HepG2 (cell line): Measurements from ENCODE around the gene GJA10. TPM values are rescaled to one million over a fixed set of nuclear protein-coding genes. Genes with fewer than 3 reads are reported as not detected.

ENCODE experiments used
- ATAC-seq: fragments of 200-7000 bp; cut with Tn5 transposase; 3 replicates; pipeline ENCODE4 v1.9.1; 2020; ENCODE audit warnings: mild to moderate bottlenecking, moderate library complexity
- BruUV-seq: library from RNA; stranded (reverse); fragments of 400-500 nt; replicated peaks from 2 replicates; lab custom pipeline; 2021; lab: Mats Ljungman, UMichigan
- CTCF ChIA-PET: fragments of 300-600 bp; formaldehyde crosslinking; extraction: SDS; loops from one replicate; lab custom pipeline; 2021; ENCODE audit warnings: low total read pairs, inconsistent platforms, low intra/inter-chr PET ratio; lab: Yijun Ruan, JAX
- POLR2A ChIA-PET: fragments of 350-600 bp; sonication (Branson Sonifier 250); formaldehyde crosslinking; loops from one replicate; lab custom pipeline; 2020; ENCODE audit warnings: antibody characterized with exemption, inconsistent platforms; lab: Yijun Ruan, JAX
- DNase-seq: peaks from one replicate; pipeline ENCODE4 v3.0.0-alpha.2; 2015; ENCODE audit warnings: low spot score
- FAIRE-seq: peaks from 3 replicates; lab custom pipeline; 2011; peaks lifted over from hg19 to GRCh38; lab: Jason Lieb, UNC
- H2AFZ ChIP-seq: one replicate; pipeline ENCODE4 v1.6.1; 2011; ENCODE audit warnings: low read length, inconsistent platforms
- H3K27ac ChIP-seq: fragments of 300-600 bp; 3 replicates; pipeline ENCODE4 v1.8.0; 2011; ENCODE audit warnings: mixed run types, mild to moderate bottlenecking, mixed read lengths, low read length, inconsistent platforms; ENCODE audit not compliant: insufficient read depth; ENCODE audit errors: extremely low read length
- H3K27me3 ChIP-seq, 2 experiments: fragments of 200-600 bp in 1 of 2; 2 replicates in 1 of 2; 3 replicates in 1 of 2; pipeline versions ENCODE4 v1.6.0 to v1.8.0; 2011; ENCODE audit warnings: low read length in 2 of 2, mild to moderate bottlenecking in 2 of 2, moderate library complexity in 2 of 2, inconsistent platforms in 1 of 2; ENCODE audit not compliant: insufficient read depth in 2 of 2, control insufficient read depth in 1 of 2
- H3K36me3 ChIP-seq, 2 experiments: fragments of 200-600 bp in 1 of 2; replicated peaks in 1 of 2; 2 replicates in 1 of 2; 3 replicates in 1 of 2; pipeline versions ENCODE4 v1.5.1 to v1.8.0; 2011; ENCODE audit warnings: low read length in 2 of 2, inconsistent platforms in 1 of 2; ENCODE audit not compliant: insufficient read depth in 2 of 2, control insufficient read depth in 1 of 2
- H3K4me1 ChIP-seq: 2 replicates; pipeline ENCODE4 v1.5.1; 2012; ENCODE audit warnings: low read length, inconsistent platforms; ENCODE audit not compliant: insufficient read depth
- H3K4me2 ChIP-seq: 2 replicates; pipeline ENCODE4 v1.6.0; 2011; ENCODE audit warnings: low read depth, low read length, inconsistent platforms
- H3K4me3 ChIP-seq, 3 experiments: fragments of 200-600 bp in 1 of 3; sonication (generic), shearing (Covaris generic) in 1 of 3; replicated peaks in 1 of 3; 2 replicates each; pipeline ENCODE4 v1.5.1; 2011 to 2016; ENCODE audit warnings: low read length in 3 of 3, inconsistent platforms in 2 of 3, low read depth in 2 of 3, mild to moderate bottlenecking in 2 of 3, control low read depth in 1 of 3, mixed read lengths in 1 of 3; ENCODE audit not compliant: insufficient read depth in 1 of 3
- H3K79me2 ChIP-seq: one replicate; pipeline ENCODE4 v1.6.1; 2011; ENCODE audit warnings: low read length, inconsistent platforms; ENCODE audit not compliant: insufficient read depth
- H3K9ac ChIP-seq: 2 replicates; pipeline ENCODE4 v1.6.0; 2011; ENCODE audit warnings: mild to moderate bottlenecking, low read depth, low read length, inconsistent platforms; ENCODE audit not compliant: insufficient read depth
- H3K9me3 ChIP-seq: 2 replicates; pipeline ENCODE4 v1.5.1; 2012; ENCODE audit warnings: mild to moderate bottlenecking, low read length
- H4K20me1 ChIP-seq: 2 replicates; pipeline ENCODE4 v1.6.0; 2011; ENCODE audit warnings: inconsistent platforms, mild to moderate bottlenecking, low read length, moderate library complexity; ENCODE audit not compliant: insufficient read depth
- CEBPB ChIP-seq: IDR thresholded peaks from 2 replicates; pipeline ENCODE4 v1.6.1; 2011; ENCODE audit warnings: low read depth, low read length, improper control_type of control experiment, borderline replicate concordance
- FUBP1 ChIP-seq: sonication (generic); formaldehyde crosslinking; IDR thresholded peaks from 2 replicates; pipeline ENCODE4 v1.5.1; 2020; ENCODE audit warnings: missing genetic modification reagents, mild to moderate bottlenecking, borderline replicate concordance
- MAF1 ChIP-seq: sonication (generic); formaldehyde crosslinking; IDR thresholded peaks from 2 replicates; pipeline ENCODE4 v1.5.0; 2020; ENCODE audit warnings: missing genetic modification reagents, borderline replicate concordance
- ZNF562 ChIP-seq: sonication (generic); formaldehyde crosslinking; IDR thresholded peaks from 2 replicates; pipeline ENCODE4 v1.8.0; 2022; ENCODE audit warnings: missing genetic modification reagents, borderline replicate concordance
- WGBS: methylation state at CpG from one replicate; pipeline ENCODE4 v1.1.6; 2017; ENCODE audit warnings: low lambda C conversion rate; 5-methylcytosine and 5-hydroxymethylcytosine counted together
- in situ Hi-C: cut with HindIII; loops from 2 replicates; pipeline ENCODE4 v1.10.0; 2017; ENCODE audit warnings: low pct_unique_long_range_greater_than_20kb; ENCODE audit not compliant: extremely low pct_ligation_motif_present
- intact Hi-C: fragments of 100-400 bp; cut with micrococcal nuclease; formaldehyde crosslinking; loops from one replicate; pipeline ENCODE4 v1.10.0; 2022; ENCODE audit not compliant: unreplicated experiment
- polyA plus RNA-seq, 8 experiments: library from polyadenylated mRNA; depleted of rRNA in 3 of 8; stranded (reverse) in 7 of 8; unstranded in 1 of 8; fragments of >200 nt; fragmentation: Illumina TruSeq in 4 of 8; extraction: Trizol in 4 of 8; gene quantifications; 2 replicates each; pipeline versions ENCODE4 v1.2.1 to v1.2.3, GENCODE V29; 2011 to 2016; ENCODE audit warnings: low read depth in 4 of 8, missing spikeins in 1 of 8, mixed read lengths in 1 of 8; ENCODE audit not compliant: insufficient read depth in 1 of 8
- total RNA-seq, 5 experiments: library from RNA; depleted of rRNA; stranded (reverse); fragments of >200 nt; fragmentation: Illumina TruSeq; extraction: Trizol; gene quantifications; 2 replicates each; pipeline ENCODE4 v1.2.3, GENCODE V29; 2016; ENCODE audit warnings: low read depth in 1 of 5

The GJA10 gene
- total and polyA plus RNA-seq, 2 of the 13 experiments (the other 11 are each of a cell fraction or from before 2014, with no cell fraction given): not detected

GRCh38 chr6:89925826-89926225, 31.6 kb downstream of the GJA10 start (continued):
- TF ChIP-seq ZNF562 (CRISPR knock-in tag): no peak

- intact Hi-C loops (loop anchor here (10.0 kb wide), 1 partner anchor 1268 kb away; no protein-coding TSS in a partner anchor), in situ Hi-C loops (no loop called here)
- Histone ChIP-seq H3K9ac (no peak overlapping the region), H3K4me1 (no peaks in the 10 kb centered on the region), H3K27ac (no peak overlapping the region), H3K4me3 (no peak overlapping the region), H4K20me1 (no peaks in the 10 kb centered on the region), H3K36me3 (no peaks in the 10 kb centered on the region), H3K9me3 (no peaks in the 10 kb centered on the region), H3K4me2 (no peak overlapping the region), H3K27me3 (peaks cover 4 to 48% of the 10 kb centered on the region in 2 experiments; a peak in 3 of 5 replicates), H2AFZ (no peak overlapping the region), H3K79me2 (no peaks in the 10 kb centered on the region)
- no peak for DNase-seq
- ChIA-PET CTCF (no interaction called here), POLR2A (no interaction called here)
- no peak for ATAC-seq
- no peak for FAIRE-seq
- 54% methylated on average over 3 of the region's 5 CpGs for WGBS
- no peak for TF ChIP-seq MAF1 (CRISPR knock-in tag)
- TF ChIP-seq CEBPB: peak; percentile 38; the same call in 1 of the 2 replicates
- no peak for TF ChIP-seq FUBP1 (CRISPR knock-in tag)
- BruUV-seq: no TSS peak
These were observed 33.0 kb downstream of the GJA10 start for GRCh38 chr6:89927264-89927663.
